ENCODE results near the gene VPS41.

GRCh38 chr7:38746438-38746837, 162.6 kb downstream of the VPS41 start:
- TF ChIP-seq POLR2AphosphoS5 (IDR thresholded peaks at IDR 0.05) (no peak), EP300 (IDR thresholded peaks at IDR 0.05) (no peak), CTCF (IDR thresholded peaks at IDR 0.05) (no peak), POLR2A (IDR thresholded peaks at IDR 0.05) (no peak)

All from sigmoid colon (tissue), 4 donors.